ENCODE measurements around the gene SLC28A1. TPM values are rescaled to one million over a fixed set of nuclear protein-coding genes. Genes with fewer than 3 reads are reported as not detected.
"Not testable (repeated sequence)": the region's sequence is repeated elsewhere in the genome, so short reads cannot be mapped to it uniquely, and the experiment has no call there.

SLC28A1 gene
- total RNA-seq, 1 experiment from 2014 or later, result not detected

DNA sequence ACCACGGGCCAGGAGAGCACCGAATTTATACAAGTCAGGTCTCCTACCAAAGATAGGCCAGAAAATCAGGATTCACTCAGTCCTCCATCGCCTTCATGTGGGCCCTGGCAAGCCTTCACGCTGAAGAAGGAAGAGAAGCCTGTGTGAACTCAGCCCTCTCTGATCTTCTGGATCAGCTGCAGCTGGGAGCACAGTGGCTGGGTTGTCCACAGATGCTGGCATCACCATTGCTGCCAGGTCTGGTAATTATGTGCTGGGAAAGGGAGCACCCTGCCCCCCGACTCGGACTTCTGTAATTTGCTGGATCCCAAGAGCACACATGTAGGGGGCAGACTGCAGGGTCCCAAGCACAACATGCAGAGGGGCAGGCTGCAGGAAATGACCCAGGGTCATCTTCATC, 84.8 kb downstream of the SLC28A1 start:
- no peak for DNase-seq (ENCODE audit: low read depth)

DNA sequence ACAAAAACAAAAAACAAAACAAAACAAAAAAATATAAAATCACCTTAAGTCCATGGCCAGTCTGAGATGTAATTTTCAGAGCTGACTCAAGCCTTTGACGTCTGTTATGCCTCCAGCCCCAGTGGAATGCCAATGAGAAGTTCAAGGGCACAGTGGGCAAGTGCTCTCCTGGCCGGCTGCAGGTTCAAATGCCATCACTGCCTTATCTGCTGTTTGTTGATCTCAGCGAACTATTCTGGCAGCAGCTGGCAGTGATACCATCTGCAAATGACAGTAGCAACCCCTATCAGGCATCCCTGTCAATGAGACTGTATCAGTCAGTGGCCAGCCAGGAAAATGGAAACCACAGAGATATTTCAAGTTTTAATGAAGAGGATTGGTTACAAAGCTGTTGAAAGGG, 86.4 kb downstream of the SLC28A1 start:
- DNase-seq (ENCODE audit: low read depth), result no peak

GRCh38 chr15:84973492-84974460, 89.3 kb downstream of the SLC28A1 start:
- no peak for DNase-seq (ENCODE audit: low read depth)

DNA sequence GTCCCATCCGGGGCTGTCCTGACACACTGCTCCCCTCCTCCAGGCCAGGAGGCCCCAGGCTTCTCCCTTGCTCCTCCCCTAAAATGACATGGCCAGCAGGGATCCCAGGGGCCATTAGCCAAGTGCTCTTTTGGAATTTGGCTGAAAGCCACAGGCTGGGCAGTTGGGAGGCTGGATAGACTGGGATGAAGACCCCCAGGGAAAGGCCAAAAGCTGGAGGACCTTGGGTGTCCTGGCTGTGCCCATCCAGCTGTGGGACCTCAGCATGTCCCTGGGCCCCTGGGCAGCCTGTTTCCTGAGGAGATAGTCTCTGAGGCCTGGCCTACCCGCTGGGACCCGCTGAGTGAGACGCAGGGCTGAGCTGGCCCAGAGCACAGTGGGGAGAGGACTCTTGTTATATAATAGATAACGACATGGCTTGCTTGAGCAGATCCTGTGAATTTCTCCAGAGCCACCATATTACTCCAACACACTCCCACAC, 91.4 kb downstream of the SLC28A1 start:
- DNase-seq (ENCODE audit: low read depth), result no peak

- no peak for DNase-seq (ENCODE audit: low read depth)
Measured at GRCh38 chr15:84976746-84977345, 92.4 kb downstream of the SLC28A1 start.

- peak; percentile 15 for DNase-seq (ENCODE audit: low read depth)
Measured at GRCh38 chr15:84979651-84980050, 95.2 kb downstream of the SLC28A1 start.

DNA sequence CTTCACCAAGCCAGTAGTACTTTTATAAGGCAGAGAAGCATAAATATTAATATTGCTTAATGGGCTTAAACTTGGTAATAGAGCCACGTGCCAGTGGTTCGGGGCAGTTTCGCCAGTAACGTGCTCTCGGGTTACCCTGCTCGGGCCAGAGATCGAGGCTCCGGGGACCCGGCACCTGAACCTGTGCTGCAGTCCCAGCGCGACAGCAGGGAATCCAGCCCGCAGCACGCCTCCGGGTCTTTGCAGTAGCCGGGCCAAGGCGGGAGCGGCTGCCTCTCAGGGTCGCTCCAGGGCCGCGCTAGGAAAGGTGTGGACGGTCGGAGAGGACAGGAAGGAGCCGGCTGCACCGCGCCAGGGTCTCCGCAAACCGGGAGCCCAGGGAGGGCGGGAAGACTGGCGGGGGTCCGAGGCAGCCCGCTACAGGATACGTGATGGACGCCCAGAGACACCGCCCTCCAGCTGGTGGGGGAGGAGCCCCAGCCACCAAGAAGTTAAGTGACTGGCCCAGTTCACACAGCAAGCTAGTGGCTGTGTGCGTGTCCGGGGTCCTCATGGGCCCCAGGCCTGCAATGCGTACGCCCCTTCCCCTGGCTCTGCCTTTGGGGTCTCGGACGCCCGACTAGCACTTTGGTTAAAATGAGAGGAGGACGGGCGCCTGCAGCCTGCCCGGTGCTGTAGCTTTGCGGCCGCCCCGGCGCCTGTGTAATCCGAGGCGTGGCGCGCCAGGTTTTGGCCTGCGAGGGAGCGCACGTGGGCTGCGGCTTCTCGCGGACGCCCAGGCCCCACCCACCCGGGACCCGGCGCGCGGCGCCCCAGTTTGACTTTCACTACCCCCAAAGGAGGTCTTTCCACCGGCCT, 96.0 kb downstream of the SLC28A1 start:
- peak; percentile 85 for DNase-seq (ENCODE audit: low read depth)

GRCh38 chr15:84981054-84981710, 96.7 kb downstream of the SLC28A1 start:
- DNase-seq (ENCODE audit: low read depth), result peak; percentile 94

DNA sequence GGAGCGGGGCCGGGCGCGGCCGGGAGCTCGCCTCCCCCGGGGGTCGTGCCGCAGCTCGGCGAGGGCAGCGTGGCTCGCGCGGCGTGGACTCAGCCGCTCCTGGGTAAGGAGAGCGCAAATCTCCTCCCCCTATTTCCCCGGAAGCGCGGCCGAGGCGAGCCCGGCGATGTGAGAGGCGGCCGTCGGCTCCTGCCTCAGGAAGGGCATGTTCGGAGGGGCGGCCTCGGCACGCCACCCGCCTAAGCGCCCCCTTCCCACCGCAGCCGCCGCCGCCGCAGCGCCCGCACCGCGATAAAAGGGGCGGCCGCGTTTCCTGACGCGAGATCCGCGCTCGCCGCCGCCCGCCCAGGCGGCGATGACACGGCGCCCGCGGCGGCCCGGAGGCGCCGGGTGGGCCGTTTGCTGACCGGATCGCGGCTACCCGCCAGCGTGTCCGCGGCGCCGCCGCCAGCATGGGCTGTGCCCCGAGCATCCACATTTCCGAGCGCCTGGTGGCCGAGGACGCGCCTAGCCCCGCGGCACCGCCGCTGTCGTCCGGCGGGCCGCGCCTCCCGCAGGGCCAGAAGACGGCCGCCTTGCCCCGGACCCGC, 97.3 kb downstream of the SLC28A1 start, which contains the start of gene PDE8A:
Gene PDE8A (plus strand): TSS at position 146 of the 590 bp plus-strand sequence. CDS start 307 bp downstream, at position 453.
- DNase-seq (ENCODE audit: low read depth), result peak; percentile 59

DNA sequence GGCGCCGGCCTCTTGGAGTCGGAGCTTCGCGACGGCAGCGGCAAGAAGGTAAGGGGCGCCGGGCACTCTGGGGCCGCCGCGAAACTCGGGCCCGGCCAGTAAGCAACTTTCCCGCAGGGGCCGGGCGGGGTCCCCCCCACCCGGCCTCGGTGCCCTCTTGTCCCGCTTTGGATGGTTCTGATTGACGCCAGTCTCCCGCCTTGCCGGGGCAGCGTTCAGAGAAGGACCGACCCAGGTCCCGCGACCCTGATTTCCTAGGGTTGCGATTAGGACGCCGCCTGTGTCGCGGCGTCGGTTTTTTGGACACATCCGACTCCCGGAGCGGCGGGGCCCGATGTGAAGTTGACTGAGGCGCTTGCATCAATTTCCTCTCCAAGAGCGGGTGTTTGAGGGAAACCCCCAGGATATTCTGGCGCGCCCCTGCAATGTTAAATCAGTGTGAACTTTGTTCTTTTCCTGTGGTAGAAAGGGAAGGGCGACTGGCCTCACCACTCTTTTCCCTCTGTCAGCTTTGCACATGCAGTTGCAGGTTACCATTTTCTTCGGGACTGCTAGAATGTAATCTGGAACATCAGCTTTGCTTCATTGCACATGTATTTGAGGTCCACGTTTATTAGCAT, 97.9 kb downstream of the SLC28A1 start:
- peak; percentile 38 for DNase-seq (ENCODE audit: low read depth)

GRCh38 chr15:84983294-84983693, 98.8 kb downstream of the SLC28A1 start:
- no peak for DNase-seq (ENCODE audit: low read depth)

DNA sequence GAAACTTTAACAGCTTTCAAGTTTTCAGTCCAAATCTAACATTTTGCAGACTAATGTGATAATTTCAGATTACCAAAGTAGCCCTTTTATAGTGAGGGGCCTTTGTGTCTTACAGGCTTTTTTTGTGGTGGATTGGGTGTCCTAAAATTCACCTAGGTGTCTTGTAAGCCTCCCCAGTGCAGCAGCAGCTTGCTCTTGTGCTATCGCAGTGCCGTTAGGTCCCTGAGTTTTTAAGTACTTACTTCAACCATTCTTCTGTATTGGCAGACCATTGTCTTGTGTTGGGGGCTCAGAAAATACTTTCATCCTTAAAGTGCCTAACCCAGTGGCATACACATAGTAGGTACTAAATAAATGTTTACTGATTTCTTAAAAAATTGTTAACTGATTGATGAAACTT, 99.2 kb downstream of the SLC28A1 start:
- no peak for DNase-seq (ENCODE audit: low read depth)

- no peak for DNase-seq (ENCODE audit: low read depth)
Measured at GRCh38 chr15:84985158-84985557, 100.7 kb downstream of the SLC28A1 start.

DNA sequence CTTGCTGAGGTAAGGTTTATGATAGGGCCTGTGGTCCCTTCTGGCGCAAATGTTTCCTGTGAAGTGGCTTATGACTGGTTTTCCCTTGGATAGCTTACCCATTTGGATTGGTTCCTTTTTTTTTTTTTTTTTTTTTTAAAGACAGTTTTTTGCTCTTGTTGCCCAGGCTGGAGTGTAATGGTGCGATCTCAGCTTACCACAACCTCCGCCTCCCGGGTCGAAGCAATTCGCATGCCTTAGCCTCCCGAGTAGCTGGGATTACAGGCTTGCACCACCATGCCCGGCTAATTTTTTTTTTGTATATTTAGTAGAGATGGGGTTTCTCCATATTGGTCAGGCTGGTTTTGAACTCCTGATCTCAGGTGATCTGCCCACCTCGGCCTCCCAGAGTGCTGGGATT, 102.9 kb downstream of the SLC28A1 start:
- DNase-seq (ENCODE audit: low read depth), result not testable (repeated sequence)

DNA sequence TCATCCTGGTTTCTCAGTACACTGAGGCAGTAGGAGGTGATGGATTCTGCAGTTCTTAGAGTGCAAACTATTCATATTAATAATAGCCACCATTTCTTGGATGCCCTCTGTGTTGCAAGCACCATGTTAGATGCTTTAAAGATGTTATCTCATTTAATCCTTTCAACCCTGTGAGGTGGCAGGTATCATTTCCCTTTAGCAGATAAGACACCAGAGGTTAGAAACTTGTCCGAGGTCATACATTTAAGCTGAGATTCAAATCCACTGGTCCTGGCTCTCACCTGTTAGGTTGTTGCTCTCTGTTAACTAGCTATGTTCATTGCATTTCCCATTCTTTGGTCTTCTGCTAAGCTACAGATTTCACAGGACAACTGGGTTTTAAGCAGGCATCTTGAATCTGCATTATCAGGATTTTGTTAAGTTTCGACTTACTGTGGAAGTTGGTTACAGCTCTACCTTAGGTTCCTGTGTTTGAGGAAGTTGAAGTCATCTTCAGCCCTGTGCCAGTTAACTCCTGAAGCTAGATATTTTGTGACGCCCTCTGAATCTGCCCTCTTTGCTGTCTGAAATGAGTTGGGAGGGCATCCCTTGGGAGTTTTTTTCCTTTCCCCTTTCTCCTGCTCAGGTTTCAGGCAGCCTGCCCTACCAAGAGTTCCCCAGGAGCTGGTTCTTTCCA, 103.6 kb downstream of the SLC28A1 start:
- no peak for DNase-seq (ENCODE audit: low read depth)

- DNase-seq (ENCODE audit: low read depth), result no peak
Measured at GRCh38 chr15:84988909-84989644, 104.6 kb downstream of the SLC28A1 start.

DNA sequence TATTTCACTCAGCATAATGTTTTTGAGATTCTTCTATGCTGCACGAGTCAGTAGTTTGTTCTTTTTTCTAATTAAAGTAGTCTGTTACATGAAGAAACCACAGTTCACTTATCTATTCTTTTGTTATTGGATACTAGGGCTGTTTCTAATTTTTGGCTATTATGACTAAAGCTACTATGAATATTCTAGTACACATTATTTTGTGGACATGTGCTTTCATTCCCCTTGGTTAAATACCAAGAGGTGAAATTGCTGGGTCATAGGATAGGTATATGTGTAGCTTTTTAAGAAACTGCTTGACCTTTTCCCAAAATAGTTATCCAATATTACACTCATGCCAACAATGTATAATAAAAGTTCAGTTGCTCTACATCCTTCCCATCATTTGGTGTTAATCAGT, 106.0 kb downstream of the SLC28A1 start:
- no peak for DNase-seq (ENCODE audit: low read depth)

DNA sequence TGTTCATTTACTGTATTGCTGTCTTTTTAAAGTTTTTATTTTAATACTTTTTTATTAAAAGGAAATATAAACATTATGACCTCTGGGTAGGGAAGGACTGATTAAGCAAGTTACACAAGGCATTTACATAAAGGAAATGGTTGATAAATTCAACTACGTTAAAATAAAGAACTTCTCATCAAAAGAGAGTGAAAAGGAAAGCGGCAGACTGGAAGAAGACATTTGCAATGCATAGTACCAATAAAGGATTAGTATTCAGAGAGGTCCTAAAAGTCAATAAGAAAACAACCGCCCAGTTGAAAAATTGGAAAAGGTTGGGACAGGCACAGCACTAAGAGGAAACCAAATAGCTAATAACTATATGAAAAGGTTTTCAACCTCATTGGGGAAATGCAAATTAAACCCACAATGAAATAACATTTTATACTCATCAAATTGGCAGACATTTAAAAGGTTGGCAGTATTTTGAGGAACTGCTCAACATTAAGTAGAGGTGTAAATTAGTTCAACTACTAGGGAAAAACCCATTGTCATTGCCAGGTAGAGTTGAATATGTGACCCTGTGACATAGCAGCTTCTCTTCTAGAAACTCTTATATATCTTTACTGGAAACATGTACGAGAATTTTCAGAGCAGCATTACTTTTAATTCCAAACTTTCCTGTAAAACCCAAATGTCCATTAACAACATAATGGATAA, 106.7 kb downstream of the SLC28A1 start:
- no peak for DNase-seq (ENCODE audit: low read depth)

Data from RPMI7951 (cell line).